Activated gamma-delta T cell treated with Interleukin-2 at 50 U/mL for 16 hours (primary cell): ENCODE measurements around the gene CCDC78.
A peak's percentile ranks its signal among the peaks of the same experiment; 100 is the strongest.

Experiments used
- DNase-seq: peaks from one replicate; pipeline ENCODE4 v3.0.0-alpha.2; 2020

Gene CCDC78

DNA sequence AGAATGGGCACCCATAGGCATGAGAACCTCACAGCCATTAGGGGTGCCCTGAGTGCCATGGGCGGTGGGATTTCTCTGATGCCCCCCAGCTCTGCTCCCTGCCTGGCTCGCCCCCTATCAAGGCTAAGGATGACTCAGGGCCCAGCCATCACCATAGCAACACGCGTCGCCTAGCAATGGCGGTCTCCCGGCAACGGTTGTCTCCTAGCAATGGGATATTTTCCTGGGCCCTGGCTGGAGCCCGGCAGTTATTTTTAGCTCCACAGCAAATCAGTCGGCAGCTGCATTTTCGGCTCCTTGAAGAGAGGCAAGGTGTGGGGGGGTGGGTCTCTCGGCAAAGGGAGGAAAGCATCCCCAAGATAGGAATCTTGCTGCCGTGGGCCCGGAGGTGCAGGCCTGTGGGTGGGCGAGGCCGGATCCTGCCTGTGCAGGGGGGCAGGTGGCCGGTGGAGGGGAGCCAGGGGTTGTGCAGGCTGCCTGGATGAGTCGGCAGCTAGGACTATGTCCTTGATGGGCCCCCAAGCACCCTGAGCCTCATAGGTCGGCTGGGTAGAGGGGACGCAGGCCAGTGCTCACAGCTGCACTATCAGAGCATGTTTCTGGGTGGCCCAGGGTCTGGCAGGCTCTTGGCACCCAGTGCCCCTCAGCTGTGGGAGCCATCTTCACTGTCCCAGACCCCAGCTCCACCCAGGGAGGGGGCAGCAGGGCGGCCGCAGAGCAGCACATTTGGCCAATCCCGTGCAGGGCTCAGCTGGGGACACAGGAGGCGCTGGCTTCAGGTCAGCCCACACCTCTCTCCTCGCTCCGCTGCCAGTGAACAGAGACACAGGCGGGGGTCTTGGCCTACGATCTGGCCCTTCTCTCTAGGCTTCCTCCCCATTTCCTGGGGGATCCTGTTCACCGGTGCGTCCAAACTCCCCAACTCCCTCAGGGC, 16.4 kb downstream of the CCDC78 start:
- DNase-seq: no peak

- DNase-seq: no peak
Observed at GRCh38 chr16:708959-709358, 17.3 kb downstream of the CCDC78 start.

GRCh38 chr16:708019-708418, 18.2 kb downstream of the CCDC78 start:
- no peak for DNase-seq

- DNase-seq: no peak
Observed at GRCh38 chr16:707062-707538, 19.1 kb downstream of the CCDC78 start.

GRCh38 chr16:706189-707061, 19.8 kb downstream of the CCDC78 start:
- no peak for DNase-seq

- DNase-seq: no peak
Observed at GRCh38 chr16:705431-706188, 20.6 kb downstream of the CCDC78 start, which contains the start of gene FBXL16. FBXL16 (minus strand) TSS chr16:705801; CDS start chr16:697405, 8,396 bp downstream.

- no peak for DNase-seq
Observed at GRCh38 chr16:704552-705380, 21.5 kb downstream of the CCDC78 start.

DNA sequence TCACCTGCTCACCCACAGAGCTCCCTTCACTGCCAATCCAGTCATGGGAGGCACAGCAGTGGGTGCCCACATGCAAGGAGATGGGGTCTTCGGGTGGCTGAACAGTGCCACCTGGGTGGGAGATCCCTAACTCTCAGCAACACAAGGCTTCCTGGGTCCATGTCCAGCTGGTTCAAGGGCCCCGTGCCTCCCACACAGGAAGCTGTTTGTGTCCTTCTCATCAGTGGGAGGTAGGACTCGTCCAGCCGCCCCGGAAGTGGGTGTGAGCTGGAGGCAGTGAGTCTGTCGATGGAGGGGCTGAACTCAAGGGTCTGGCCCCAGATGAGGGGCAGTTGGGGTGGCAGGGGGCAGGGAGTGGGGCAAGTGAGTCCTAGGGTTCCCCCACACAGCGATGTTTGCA, 22.2 kb downstream of the CCDC78 start:
- no peak for DNase-seq

DNA sequence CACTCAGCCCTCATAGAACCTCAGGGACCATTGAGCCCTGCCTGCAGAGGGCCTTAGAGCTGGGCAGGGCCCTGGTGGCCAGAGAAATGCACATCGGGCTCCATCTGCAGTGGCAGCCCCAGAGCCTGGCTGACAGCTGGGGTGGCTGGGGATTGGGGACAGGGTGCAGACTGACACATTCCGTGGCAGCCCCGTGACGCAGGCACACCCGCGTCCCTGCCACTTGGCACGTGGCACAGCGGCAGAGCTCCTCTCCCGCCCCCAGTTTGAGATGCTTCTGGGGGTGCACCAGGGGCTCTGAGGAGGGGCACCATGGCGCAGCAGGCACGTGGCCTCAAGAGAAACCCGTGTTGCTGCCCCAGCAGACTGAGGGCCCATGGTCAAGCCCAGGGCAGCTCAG, 22.8 kb downstream of the CCDC78 start:
- DNase-seq: no peak

GRCh38 chr16:702341-702740, 23.9 kb downstream of the CCDC78 start:
- no peak for DNase-seq

DNA sequence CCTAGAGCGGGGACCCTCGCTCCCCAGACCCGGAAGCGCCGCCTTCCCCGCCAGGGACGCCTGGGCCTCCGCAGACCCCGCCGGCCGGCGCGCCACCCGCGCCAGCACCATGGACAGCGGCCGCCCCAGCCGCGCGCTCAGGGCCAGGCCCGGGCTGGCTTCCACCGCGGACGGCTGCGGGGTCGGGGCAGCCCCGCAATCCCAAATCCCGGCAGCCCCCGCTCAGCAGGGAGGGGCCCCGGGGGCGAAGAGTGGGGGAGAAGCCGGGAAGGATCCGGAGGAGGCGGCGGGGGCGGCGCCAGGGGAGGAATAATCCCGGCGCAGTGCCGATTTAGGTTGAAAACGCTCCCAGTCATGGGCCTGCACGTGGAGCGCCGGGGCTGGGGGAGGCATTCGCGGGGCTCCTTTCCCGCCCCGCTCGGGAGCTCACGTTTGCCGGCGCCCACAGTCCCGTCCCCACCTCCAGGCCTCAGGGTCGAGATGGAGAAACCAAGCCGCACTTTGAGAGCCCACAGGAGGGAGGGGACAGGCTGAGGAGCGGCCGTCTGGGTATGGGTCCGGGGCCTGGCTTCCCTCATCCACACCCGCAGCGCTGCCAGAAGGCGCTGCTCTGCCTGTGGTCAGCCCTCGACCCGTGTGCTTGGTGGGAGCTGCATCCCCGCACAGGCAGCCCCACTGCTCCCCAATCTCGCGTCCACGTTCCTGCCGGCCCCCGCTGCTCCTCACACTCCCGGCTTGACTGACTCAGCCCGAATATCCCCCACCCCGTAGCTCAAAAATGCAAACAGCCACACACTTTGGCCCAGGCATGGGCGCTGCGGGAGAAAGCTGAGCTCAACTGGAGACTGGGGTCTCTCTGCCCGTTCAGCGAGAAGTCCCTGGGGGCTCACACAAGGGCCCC, 25.3 kb downstream of the CCDC78 start:
- DNase-seq: peak; percentile 36

- no peak for DNase-seq
Observed at GRCh38 chr16:698911-699671, 27.2 kb downstream of the CCDC78 start.

DNA sequence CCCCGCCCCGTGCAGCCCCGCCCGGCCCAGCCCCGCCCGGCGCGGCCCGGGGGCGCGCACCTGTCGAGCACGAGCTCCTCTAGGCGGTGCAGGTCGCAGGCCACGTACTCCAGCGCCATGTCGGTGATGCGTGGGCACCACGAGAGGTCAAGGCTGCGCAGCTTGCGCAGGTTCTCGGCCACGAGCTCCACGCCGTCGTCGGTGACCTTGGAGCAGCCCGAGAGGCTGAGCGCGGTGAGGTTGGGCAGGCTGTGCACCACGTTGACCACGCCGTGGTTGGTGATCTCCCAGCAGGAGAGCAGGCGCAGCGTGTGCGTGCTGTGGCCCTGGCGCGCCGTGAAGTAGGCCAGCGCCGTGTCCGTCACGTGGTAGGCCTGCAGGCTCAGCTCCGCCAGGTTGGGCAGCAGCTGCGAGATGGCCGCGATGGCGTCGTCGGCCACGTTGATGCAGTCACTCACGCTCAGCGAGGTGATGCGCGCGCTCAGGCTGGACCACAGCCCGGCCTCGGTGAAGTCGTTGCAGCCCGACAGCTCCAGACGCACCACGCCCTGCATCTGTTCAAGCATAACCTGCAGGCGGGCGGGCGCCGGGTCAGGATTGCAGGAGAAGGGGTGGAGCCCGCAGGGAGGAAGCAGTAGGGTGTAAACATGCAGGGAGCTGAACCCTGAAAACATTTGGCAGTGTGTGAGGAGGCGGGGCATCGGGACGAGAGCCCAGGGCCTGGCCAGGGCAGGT, 30.7 kb downstream of the CCDC78 start:
- DNase-seq: peak; percentile 52

DNA sequence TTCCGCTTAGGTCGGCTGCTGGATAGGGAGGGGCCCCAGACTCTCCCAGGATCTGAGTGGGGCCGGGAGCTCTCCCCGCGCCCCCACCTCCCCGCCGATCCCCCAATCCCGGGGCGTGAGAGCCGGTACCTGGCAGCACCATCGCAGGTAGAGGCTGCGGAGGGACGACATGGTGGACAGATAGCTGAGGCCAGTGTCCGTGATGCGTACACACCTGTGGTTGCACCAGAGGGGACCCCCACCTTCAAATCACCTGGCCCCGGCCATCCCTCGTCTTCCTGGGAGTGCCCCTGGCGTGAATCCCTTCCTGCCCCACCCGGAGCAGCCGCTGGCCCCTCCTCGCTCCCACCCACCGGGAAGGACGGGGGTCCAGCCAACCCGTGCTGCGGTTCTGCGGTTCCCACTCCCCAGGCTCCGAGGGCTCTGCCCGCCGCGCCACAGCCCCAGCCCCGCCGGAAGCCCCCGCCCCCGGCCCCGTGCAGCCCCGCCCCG, 31.3 kb downstream of the CCDC78 start:
- DNase-seq: no peak

DNA sequence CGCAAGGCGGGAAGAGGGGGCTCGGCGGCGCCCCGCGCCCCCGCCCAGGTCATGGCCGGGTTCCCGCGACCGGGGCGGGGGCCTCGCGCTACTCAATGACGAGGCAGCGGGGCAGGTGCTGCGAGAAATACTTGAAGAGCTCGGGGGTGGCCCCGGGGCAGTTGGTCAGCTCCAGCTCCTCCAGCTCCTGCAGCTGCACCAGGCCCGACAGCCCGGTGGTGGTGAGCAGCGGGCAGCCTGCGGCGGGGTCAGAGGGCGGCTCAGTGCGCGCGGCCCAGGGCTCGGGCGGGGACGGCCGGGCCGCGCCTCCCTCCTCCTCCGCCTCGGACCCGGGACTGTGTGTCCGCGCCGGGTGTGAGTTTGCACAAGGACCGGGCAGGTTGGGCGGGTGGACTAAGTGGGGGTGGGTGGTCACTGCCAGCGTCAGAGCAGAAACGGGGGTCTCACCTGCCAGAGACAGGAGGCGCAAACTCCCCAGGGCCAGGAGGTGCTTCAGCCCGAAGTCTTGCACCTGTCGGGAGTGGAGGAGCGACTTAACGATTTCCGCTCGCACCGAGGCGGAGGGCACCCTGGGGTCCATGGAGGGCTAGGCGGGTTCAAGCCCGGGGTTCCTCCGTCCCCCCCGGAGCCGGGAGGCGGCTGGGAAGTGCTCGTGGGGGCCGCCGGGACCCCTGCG, 31.9 kb downstream of the CCDC78 start:
- DNase-seq: no peak

GRCh38 chr16:693766-694165, 32.5 kb downstream of the CCDC78 start:
- DNase-seq: peak; percentile 45

- no peak for DNase-seq
Observed at GRCh38 chr16:693364-693763, 32.9 kb downstream of the CCDC78 start.

DNA sequence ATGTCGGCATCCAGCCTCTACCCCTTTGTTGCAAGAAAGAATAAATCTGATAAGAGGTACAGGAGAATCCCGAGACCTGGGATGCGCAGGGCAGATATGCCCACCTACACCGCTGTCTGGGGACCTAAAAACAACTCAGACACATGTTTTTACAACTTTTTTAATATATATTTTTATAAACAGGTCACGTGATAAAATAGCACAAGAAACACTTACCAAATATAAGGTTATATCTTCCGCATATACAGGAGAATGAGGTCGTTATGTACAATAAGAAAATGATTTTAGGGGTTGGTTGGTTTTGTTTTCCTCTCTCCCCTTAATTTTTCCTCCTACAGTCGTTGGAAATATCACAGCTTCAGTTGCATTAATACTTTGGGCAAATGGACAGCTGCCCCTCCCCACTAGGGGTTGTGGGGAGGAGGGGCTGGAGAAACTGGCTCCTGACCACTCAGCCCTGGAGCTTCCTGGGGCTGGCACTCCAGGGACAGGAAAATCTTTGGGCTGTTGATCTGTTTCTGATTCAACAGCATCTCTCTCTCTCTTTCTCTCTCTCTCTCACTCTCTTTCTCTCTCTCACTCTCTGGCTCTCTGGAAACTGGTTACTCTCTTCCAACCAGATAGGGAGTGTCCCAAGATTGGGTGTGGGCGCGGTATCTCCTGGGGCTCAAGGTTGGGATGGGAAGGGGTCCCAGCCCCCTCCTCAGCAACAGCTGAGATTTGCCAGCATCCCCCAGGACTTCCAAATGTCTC, 33.7 kb downstream of the CCDC78 start:
- no peak for DNase-seq
